Measurements from ENCODE around the gene CDKN2D.

DNA sequence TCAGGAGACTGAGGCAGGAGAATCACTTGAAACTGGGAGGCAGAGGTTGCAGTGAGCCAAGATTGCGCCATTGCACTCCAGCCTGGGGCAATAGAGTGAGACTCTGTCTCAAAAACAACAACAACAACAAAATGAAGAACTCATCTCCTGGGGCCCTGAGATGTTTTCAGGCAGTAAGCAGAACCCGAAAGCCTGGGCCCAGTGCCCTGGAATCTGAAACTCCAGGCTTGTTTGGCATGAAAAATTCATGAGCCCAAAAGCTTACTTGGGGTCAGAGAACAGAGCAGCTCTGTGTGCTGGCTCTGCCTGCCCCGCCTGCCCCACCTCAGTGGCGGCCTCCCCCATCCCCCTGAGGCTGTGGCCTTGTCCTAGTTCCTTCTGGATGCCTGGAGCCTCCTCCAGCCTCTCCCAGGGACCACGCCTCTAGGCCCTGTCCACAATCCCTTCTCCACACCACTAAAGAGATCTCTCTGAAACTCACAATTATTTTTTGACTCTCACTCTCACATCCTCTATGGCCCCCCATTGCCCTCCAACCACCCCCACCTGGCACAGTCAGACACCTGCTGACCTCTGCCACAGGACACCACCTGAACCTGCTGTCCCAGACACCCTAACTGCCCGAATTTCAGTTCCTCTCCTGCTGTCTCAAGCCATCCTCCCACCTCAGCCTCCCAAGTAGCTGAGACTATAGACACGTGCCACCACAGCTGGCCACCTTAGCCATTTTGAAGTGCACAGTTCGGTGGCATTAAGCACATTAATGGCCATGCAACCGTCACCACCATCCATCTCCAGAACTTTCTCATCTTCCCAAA is 25.2 kb upstream of the CDKN2D start:
- TF ChIP-seq, protein P1, sequence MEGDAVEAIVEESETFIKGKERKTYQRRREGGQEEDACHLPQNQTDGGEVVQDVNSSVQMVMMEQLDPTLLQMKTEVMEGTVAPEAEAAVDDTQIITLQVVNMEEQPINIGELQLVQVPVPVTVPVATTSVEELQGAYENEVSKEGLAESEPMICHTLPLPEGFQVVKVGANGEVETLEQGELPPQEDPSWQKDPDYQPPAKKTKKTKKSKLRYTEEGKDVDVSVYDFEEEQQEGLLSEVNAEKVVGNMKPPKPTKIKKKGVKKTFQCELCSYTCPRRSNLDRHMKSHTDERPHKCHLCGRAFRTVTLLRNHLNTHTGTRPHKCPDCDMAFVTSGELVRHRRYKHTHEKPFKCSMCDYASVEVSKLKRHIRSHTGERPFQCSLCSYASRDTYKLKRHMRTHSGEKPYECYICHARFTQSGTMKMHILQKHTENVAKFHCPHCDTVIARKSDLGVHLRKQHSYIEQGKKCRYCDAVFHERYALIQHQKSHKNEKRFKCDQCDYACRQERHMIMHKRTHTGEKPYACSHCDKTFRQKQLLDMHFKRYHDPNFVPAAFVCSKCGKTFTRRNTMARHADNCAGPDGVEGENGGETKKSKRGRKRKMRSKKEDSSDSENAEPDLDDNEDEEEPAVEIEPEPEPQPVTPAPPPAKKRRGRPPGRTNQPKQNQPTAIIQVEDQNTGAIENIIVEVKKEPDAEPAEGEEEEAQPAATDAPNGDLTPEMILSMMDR (conservative IDR thresholded peaks at IDR 0.05), result no peak
- no peak for TF ChIP-seq ZFX (IDR thresholded peaks at IDR 0.05)
